Fibroblast of mammary gland (primary cell): ENCODE measurements around the gene CORO2B.

Source experiments
- DNase-seq: peaks from one replicate; pipeline ENCODE4 v3.0.0-alpha.2; 2010; ENCODE audit warnings: low read depth
- H3K4me3 ChIP-seq: 2 replicates; pipeline ENCODE4 v1.5.1; 2011; ENCODE audit warnings: low read depth, mild to moderate bottlenecking, low read length, moderate library complexity; ENCODE audit not compliant: control insufficient read depth
- CTCF ChIP-seq: conservative IDR thresholded peaks from 2 replicates; pipeline ENCODE4 v1.5.1; 2011; ENCODE audit warnings: low read depth, low read length, inconsistent platforms; ENCODE audit not compliant: control insufficient read depth, insufficient read depth

CORO2B gene

DNA sequence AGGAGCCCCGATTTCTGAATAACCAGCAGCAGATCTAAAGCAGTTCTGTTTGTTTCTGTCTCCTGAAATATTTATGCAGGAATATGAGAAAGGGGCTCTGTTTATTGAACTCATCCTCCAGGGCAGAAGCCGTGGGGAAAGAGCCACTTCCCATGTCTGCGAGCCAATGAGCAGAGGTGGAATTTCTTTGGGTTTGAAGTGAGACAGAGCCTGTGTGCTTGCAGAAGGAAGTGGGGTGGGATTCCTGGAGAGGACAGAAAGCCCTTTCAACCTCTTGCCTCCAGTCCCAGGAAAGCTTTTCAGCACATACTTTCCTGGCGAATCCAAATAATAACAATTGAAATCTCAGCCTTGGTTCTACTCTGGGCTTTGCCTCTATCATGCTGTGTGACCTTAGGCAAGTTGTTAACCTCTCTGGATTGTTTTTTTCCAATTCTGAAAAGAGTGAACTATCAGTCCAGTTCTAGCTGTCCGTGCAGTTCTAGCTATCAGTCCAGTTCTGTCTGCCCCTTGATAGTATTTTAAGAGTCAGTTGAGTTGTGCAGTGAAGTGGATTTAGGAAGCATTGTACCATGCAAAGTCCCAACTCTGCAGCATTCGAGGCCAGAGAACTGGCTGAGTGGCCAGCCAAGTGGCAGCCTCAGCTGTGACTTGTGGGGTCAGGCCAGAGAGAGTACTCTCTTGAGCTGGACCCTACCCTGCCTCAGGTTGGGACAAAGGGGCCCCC, 15.9 kb downstream of the CORO2B start:
- TF ChIP-seq CTCF: no peak
- H3K4me3 ChIP-seq: no peak overlapping the region

GRCh38 chr15:68595260-68595564, 16.4 kb downstream of the CORO2B start:
- TF ChIP-seq CTCF: no peak
- DNase-seq: no peak
- H3K4me3 ChIP-seq: no peak overlapping the region

More for the DNA sequence above, 15.9 kb downstream of the CORO2B start:
- no peak for DNase-seq

DNA sequence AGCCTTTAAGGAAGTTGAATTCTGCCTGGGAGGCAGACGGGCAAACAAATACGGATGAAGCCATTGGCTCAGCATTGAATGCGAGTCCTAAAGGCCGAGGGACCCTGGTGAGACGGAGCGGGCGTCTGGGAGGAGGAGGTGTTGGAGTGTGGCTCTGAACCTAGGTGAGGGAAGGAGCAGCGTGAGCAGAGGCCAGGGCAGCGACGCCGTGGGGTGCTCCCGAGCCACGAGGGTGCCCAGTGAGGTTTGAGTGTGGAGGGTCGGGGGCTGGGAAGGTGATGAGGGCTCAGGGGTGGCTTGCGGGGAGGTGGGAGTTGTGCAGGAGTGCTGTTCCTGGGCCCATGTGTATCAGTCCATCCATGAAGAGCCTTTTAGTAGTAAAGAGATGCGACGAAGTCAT, 17.0 kb downstream of the CORO2B start:
- H3K4me3 ChIP-seq: no peak overlapping the region
- DNase-seq: no peak

GRCh38 chr15:68596691-68597090, 17.9 kb downstream of the CORO2B start:
- TF ChIP-seq CTCF: no peak
- DNase-seq: no peak
- no peak overlapping the region for H3K4me3 ChIP-seq

More for the DNA sequence above, 17.0 kb downstream of the CORO2B start:
- no peak for TF ChIP-seq CTCF

- TF ChIP-seq CTCF: no peak
- no peak overlapping the region for H3K4me3 ChIP-seq
- DNase-seq: no peak
These were observed 18.8 kb downstream of the CORO2B start for GRCh38 chr15:68597581-68597980.

DNA sequence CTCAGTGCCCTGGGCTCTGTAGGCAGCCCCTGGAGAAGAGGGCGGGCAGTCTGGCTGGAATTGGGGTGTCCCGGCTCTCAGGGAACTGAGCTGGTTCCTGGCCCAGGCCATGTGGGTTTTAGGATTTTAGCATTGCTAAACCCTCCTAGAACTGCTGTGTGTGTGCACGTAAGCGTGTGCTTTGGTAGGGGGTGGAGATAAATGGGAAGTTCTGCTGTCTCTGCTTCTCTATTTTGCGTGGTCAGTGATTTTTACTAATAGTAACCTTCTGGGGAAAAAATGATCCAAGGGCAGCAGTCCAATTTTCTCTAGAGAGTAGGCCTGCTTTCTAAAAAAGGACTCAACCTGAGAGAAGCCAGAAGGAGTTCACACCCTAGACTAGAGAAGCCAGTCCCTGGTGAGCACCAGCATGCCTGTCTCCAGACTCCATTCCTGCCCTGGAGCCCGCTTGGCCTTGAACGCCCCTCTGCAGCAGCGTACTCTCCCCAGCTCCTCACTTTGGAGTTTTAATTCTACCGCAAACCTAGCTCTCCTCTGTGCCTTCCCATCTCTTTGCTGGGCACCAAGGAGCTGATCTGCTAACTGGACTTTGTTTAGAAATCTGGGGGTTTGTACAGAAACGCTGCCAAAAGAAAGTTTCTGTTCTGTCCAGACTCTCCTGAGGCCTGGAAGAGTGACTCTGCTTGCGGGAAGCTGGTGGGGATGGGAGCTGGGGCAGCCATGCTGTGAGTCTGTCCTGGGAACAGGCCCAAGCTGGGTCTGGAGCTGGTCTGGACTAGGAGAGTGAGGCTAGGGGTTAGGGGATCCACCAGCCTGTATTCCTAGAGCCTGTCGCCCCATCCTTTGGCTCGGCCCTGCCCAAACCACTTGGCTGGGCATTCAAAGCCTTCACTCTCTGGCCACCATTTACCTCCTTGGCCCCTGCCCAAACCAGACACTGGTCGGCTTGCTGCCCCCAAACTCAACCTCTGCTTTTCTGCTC, 19.7 kb downstream of the CORO2B start:
- peak; percentile 84 for DNase-seq
- H3K4me3 ChIP-seq: no peak overlapping the region
- TF ChIP-seq CTCF: no peak
